ENCODE data around the gene BANF1.

DNA sequence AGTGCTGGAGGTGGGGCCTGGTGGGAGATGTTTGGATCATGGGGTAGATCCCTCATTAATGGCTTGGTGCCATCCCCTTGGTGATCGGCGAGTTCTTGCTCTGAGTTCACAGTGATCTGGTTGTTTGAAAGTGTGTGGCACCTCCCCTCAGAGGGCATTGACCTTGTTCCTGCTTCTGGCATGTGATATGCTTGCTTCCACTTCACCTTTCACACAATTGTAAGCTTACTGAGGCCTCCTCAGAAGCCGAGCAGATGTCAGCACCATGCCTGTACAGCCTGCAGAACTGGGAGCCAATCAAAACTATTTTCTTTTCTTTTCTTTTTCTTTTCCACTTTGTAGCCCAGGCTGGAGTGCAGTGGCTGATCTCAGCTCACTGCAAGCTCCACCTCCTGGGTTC lies 35.0 kb downstream of the BANF1 start:
- TF ChIP-seq, protein P1, sequence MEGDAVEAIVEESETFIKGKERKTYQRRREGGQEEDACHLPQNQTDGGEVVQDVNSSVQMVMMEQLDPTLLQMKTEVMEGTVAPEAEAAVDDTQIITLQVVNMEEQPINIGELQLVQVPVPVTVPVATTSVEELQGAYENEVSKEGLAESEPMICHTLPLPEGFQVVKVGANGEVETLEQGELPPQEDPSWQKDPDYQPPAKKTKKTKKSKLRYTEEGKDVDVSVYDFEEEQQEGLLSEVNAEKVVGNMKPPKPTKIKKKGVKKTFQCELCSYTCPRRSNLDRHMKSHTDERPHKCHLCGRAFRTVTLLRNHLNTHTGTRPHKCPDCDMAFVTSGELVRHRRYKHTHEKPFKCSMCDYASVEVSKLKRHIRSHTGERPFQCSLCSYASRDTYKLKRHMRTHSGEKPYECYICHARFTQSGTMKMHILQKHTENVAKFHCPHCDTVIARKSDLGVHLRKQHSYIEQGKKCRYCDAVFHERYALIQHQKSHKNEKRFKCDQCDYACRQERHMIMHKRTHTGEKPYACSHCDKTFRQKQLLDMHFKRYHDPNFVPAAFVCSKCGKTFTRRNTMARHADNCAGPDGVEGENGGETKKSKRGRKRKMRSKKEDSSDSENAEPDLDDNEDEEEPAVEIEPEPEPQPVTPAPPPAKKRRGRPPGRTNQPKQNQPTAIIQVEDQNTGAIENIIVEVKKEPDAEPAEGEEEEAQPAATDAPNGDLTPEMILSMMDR (IDR thresholded peaks at IDR 0.05): no peak
- TF ChIP-seq POLR2A (IDR thresholded peaks at IDR 0.05): no peak

Measured in uterus (tissue), 2 donors.